WTC11 (cell line): ENCODE measurements around the gene SLC7A6. TPM values are rescaled to one million over a fixed set of nuclear protein-coding genes. Genes with fewer than 3 reads are reported as not detected.

Experiments
- ATAC-seq: fragments of 200-7000 bp; cut with Tn5 transposase; 2 replicates; pipeline ENCODE4 v1.10.0; 2021; ENCODE audit warnings: mild to moderate bottlenecking, moderate library complexity
- CTCF ChIA-PET: fragments of 300-600 bp; sonication (Branson Sonifier 250); formaldehyde crosslinking; loops from one replicate; lab custom pipeline; 2021; ENCODE audit warnings: antibody characterized with exemption; lab: Charles Lee
- POLR2A ChIA-PET: fragments of 350-600 bp; sonication (Branson Sonifier 250); formaldehyde crosslinking; loops from one replicate; lab custom pipeline; 2021; ENCODE audit warnings: antibody characterized with exemption; lab: Charles Lee
- DNase-seq: peaks from one replicate; pipeline ENCODE4 v3.0.0; 2021; ENCODE audit warnings: low spot score
- H3K27ac Mint-ChIP-seq: 2 replicates; pipeline ENCODE4 v1.8.0; 2021; ENCODE audit warnings: mixed read lengths
- H3K27me3 Mint-ChIP-seq: 2 replicates; pipeline ENCODE4 v1.8.0; 2021; ENCODE audit warnings: low read depth, mild to moderate bottlenecking, moderate library complexity, mixed read lengths
- H3K36me3 Mint-ChIP-seq: 2 replicates; pipeline ENCODE4 v1.8.0; 2021; ENCODE audit warnings: mixed read lengths
- H3K4me1 Mint-ChIP-seq: 2 replicates; pipeline ENCODE4 v1.8.0; 2022; ENCODE audit warnings: mixed read lengths
- H3K4me3 Mint-ChIP-seq: 2 replicates; pipeline ENCODE4 v1.8.0; 2021; ENCODE audit warnings: mild to moderate bottlenecking, moderate library complexity, mixed read lengths
- H3K9me3 Mint-ChIP-seq: 2 replicates; pipeline ENCODE4 v1.8.0; 2021; ENCODE audit warnings: mixed read lengths
- ATF3 ChIP-seq: sonication (generic); formaldehyde crosslinking; conservative IDR thresholded peaks from 2 replicates; pipeline ENCODE4 v1.8.1; 2022; ENCODE audit warnings: mild to moderate bottlenecking, missing genetic modification reagents
- JAZF1 ChIP-seq: fragments of 250-450 bp; sonication (Bioruptor Pico); IDR thresholded peaks from 2 replicates; pipeline ENCODE4 v1.9.0; 2021; ENCODE audit warnings: moderate library complexity, mild to moderate bottlenecking, inconsistent platforms
- MAX ChIP-seq: sonication (generic); formaldehyde crosslinking; IDR thresholded peaks from 2 replicates; pipeline ENCODE4 v1.8.0; 2022; ENCODE audit warnings: mild to moderate bottlenecking, missing genetic modification reagents
- MLX ChIP-seq: sonication (generic); formaldehyde crosslinking; IDR thresholded peaks from 2 replicates; pipeline ENCODE4 v1.8.1; 2023; ENCODE audit warnings: mild to moderate bottlenecking, missing genetic modification reagents, moderate library complexity
- NFE2L1 ChIP-seq: sonication (generic); formaldehyde crosslinking; IDR thresholded peaks from 2 replicates; pipeline ENCODE4 v1.8.1; 2023; ENCODE audit warnings: missing genetic modification reagents
- RORB ChIP-seq: fragments of 250-450 bp; sonication (Bioruptor Pico); IDR thresholded peaks from 2 replicates; pipeline ENCODE4 v1.9.0; 2021; ENCODE audit warnings: mild to moderate bottlenecking
- TP53 ChIP-seq: sonication (generic); formaldehyde crosslinking; IDR thresholded peaks from 2 replicates; pipeline ENCODE4 v1.8.1; 2023; ENCODE audit warnings: mild to moderate bottlenecking, missing genetic modification reagents
- ZBTB21 ChIP-seq: sonication (generic); formaldehyde crosslinking; IDR thresholded peaks from 2 replicates; pipeline ENCODE4 v1.8.1; 2023; ENCODE audit warnings: mild to moderate bottlenecking, missing genetic modification reagents, borderline replicate concordance
- ZBTB43 ChIP-seq: sonication (generic); formaldehyde crosslinking; IDR thresholded peaks from 2 replicates; pipeline ENCODE4 v1.8.1; 2023; ENCODE audit warnings: mild to moderate bottlenecking, missing genetic modification reagents
- ZNF219 ChIP-seq: sonication (generic); formaldehyde crosslinking; IDR thresholded peaks from 2 replicates; pipeline ENCODE4 v1.8.0; 2023; ENCODE audit warnings: missing genetic modification reagents, mild to moderate bottlenecking, borderline replicate concordance
- total RNA-seq: library from RNA; stranded (reverse); gene quantifications from 3 replicates; pipeline ENCODE4 v1.2.3, GENCODE V29; 2021
- TF ChIP-seq, protein P1 (sequence below): fragments of 250-450 bp; sonication (Bioruptor Pico); IDR thresholded peaks from 2 replicates; pipeline ENCODE4 v1.9.0; 2021; ENCODE audit warnings: mild to moderate bottlenecking
- TF ChIP-seq, protein P2 (sequence below): fragments of 200-600 bp; IDR thresholded peaks from 2 replicates; pipeline ENCODE4 v1.8.0; 2022; ENCODE audit warnings: antibody characterized with exemption
- TF ChIP-seq, protein P3 (sequence below): sonication (generic); formaldehyde crosslinking; IDR thresholded peaks from 2 replicates; pipeline ENCODE4 v1.8.1; 2023; ENCODE audit warnings: mild to moderate bottlenecking, missing genetic modification reagents, moderate library complexity

The SLC7A6 gene
- total RNA-seq, 1 experiment from 2014 or later = 27.4 TPM

- DNase-seq = no peak
- ChIA-PET POLR2A (interaction anchor here (0.6 to 1.8 kb wide), 3 partner anchors 9 to 143 kb away, joined by 3 to 5 read pairs (median 3); partner anchors contain the start of gene NFATC3), CTCF (interaction anchor here (1.3 to 1.4 kb wide), 3 partner anchors 11 to 145 kb away, joined by 4 to 12 read pairs (median 11); partner anchors contain the start of gene NFATC3)
- H3K27me3 Mint-ChIP-seq = no peaks in the 10 kb centered on the region
- H3K36me3 Mint-ChIP-seq = peaks cover 39% of the 10 kb centered on the region
- H3K4me3 Mint-ChIP-seq = no peak overlapping the region
- H3K4me1 Mint-ChIP-seq = peaks cover 7% of the 10 kb centered on the region
- no peak for ATAC-seq
- no peak overlapping the region for H3K27ac Mint-ChIP-seq
- H3K9me3 Mint-ChIP-seq = no peaks in the 10 kb centered on the region
- TF ChIP-seq TP53 (CRISPR knock-in tag) = no peak
- TF ChIP-seq, protein P1, sequence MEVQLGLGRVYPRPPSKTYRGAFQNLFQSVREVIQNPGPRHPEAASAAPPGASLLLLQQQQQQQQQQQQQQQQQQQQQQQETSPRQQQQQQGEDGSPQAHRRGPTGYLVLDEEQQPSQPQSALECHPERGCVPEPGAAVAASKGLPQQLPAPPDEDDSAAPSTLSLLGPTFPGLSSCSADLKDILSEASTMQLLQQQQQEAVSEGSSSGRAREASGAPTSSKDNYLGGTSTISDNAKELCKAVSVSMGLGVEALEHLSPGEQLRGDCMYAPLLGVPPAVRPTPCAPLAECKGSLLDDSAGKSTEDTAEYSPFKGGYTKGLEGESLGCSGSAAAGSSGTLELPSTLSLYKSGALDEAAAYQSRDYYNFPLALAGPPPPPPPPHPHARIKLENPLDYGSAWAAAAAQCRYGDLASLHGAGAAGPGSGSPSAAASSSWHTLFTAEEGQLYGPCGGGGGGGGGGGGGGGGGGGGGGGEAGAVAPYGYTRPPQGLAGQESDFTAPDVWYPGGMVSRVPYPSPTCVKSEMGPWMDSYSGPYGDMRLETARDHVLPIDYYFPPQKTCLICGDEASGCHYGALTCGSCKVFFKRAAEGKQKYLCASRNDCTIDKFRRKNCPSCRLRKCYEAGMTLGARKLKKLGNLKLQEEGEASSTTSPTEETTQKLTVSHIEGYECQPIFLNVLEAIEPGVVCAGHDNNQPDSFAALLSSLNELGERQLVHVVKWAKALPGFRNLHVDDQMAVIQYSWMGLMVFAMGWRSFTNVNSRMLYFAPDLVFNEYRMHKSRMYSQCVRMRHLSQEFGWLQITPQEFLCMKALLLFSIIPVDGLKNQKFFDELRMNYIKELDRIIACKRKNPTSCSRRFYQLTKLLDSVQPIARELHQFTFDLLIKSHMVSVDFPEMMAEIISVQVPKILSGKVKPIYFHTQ = no peak
- TF ChIP-seq ZNF219 (CRISPR knock-in tag) = no peak
Measured at GRCh38 chr16:68228652-68229051, 35.7 kb upstream of the SLC7A6 start.

DNA sequence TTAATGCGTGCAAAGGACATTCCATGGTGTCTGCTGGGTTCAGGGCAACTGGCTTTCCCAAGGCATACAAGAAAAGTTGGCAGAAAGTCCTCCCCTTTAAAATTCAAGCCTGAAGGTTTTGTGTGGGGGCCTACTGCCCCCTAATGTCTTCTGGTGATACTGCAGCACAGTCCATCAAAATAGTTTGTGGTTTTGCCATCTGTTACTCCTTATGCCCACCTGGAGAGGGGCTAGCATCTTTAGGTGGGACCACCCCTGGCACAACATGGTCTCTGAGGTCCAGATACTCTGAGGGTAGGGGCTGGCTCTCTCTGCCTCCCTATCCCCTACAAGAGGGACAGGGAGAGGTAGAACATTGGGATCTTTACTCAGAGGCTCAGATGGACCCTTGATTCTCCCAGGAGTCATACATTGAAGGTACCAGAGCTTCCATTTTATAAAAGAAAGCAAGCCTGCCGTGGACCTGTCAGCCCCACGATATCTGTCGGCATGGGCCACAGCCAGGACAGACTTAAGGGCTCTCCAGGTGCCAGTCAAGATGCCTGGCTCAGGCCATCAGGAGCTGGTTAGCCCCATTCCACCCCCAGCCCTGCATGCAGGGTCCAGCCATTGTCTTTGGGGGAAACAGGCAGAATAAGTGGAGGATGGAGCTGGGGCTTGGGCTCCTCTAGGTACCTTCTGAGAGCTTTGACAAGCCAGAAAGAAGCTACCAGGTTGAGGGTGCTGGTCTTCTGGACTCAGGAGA lies 34.7 kb upstream of the SLC7A6 start:
- H3K36me3 Mint-ChIP-seq = peaks cover 40% of the 10 kb centered on the region
- no peaks in the 10 kb centered on the region for H3K9me3 Mint-ChIP-seq
- ATAC-seq (peak; percentile 41), DNase-seq (peak; percentile 61)
- ChIA-PET POLR2A (interaction anchor here (1.8 kb wide), 1 partner anchor 144 kb away, joined by 5 read pairs; the partner anchor contains the start of gene NFATC3), CTCF (interaction anchor here (0.6 to 1.0 kb wide), 4 partner anchors 79 to 146 kb away, joined by 3 to 10 read pairs (median 3); no protein-coding TSS in a partner anchor)
- H3K27me3 Mint-ChIP-seq = no peaks in the 10 kb centered on the region
- H3K4me1 Mint-ChIP-seq = peaks cover 17% of the 10 kb centered on the region
- H3K4me3 Mint-ChIP-seq = no peak overlapping the region
- no peak for TF ChIP-seq JAZF1 (CRISPR knock-in tag)
- TF ChIP-seq, protein P2, sequence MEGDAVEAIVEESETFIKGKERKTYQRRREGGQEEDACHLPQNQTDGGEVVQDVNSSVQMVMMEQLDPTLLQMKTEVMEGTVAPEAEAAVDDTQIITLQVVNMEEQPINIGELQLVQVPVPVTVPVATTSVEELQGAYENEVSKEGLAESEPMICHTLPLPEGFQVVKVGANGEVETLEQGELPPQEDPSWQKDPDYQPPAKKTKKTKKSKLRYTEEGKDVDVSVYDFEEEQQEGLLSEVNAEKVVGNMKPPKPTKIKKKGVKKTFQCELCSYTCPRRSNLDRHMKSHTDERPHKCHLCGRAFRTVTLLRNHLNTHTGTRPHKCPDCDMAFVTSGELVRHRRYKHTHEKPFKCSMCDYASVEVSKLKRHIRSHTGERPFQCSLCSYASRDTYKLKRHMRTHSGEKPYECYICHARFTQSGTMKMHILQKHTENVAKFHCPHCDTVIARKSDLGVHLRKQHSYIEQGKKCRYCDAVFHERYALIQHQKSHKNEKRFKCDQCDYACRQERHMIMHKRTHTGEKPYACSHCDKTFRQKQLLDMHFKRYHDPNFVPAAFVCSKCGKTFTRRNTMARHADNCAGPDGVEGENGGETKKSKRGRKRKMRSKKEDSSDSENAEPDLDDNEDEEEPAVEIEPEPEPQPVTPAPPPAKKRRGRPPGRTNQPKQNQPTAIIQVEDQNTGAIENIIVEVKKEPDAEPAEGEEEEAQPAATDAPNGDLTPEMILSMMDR = peak; percentile 76
- peak overlapping the region; percentile 74 for H3K27ac Mint-ChIP-seq

GRCh38 chr16:68230176-68230571 lies 34.2 kb upstream of the SLC7A6 start:
- ATAC-seq = no peak
- H3K4me1 Mint-ChIP-seq = peaks cover 20% of the 10 kb centered on the region
- POLR2A ChIA-PET = interaction anchor here (1.8 kb wide), 1 partner anchor 145 kb away, joined by 5 read pairs; the partner anchor contains the start of gene NFATC3
- H3K27me3 Mint-ChIP-seq = no peaks in the 10 kb centered on the region
- 0 out of 2 replicates have a peak, but pooled peaks have one; percentile 25 for TF ChIP-seq ATF3 (CRISPR knock-in tag)
- TF ChIP-seq, protein P3, sequence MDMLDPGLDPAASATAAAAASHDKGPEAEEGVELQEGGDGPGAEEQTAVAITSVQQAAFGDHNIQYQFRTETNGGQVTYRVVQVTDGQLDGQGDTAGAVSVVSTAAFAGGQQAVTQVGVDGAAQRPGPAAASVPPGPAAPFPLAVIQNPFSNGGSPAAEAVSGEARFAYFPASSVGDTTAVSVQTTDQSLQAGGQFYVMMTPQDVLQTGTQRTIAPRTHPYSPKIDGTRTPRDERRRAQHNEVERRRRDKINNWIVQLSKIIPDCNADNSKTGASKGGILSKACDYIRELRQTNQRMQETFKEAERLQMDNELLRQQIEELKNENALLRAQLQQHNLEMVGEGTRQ (CRISPR knock-in tag) = no peak
- TF ChIP-seq MAX (CRISPR knock-in tag) = no peak
- TF ChIP-seq, all 79 proteins: peak for 1
- no peak for DNase-seq
- CTCF ChIA-PET = interaction anchor here (0.6 to 1.0 kb wide), 3 partner anchors 136 to 146 kb away, joined by 3 to 10 read pairs (median 3); no protein-coding TSS in a partner anchor
- Mint-ChIP-seq H3K36me3 (peaks cover 40% of the 10 kb centered on the region), H3K4me3 (no peak overlapping the region), H3K9me3 (no peaks in the 10 kb centered on the region), H3K27ac (no peak overlapping the region)

DNA sequence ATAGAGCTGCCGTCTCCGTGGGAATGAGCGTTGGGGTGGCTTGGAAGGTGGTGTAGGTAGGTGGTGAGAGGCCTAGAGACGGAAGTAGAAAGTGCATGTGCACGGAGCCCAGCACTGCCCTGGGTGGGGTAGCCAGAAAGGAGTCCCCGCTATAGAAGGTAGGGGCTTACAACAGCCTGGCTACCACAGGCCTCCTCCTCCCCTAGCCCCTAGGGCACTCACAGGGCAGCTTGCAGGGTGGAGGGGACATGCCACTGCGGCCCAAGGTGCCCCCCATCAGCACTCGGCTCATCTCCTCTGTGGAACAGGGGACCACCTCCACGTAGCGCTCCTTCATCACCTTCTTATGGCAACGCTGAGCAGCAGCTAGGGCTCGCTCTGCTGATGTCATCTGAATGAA lies 33.4 kb upstream of the SLC7A6 start:
- POLR2A ChIA-PET = no interaction called here
- H3K27me3 Mint-ChIP-seq = no peaks in the 10 kb centered on the region
- H3K9me3 Mint-ChIP-seq = no peaks in the 10 kb centered on the region
- H3K27ac Mint-ChIP-seq = no peak overlapping the region
- H3K36me3 Mint-ChIP-seq = peaks cover 40% of the 10 kb centered on the region
- CTCF ChIA-PET = interaction anchor here (0.9 kb wide), 1 partner anchor 137 kb away, joined by 3 read pairs; no protein-coding TSS in a partner anchor
- no peak overlapping the region for H3K4me3 Mint-ChIP-seq
- no peak for DNase-seq
- ATAC-seq = no peak
- H3K4me1 Mint-ChIP-seq = peaks cover 20% of the 10 kb centered on the region
- no peak for TF ChIP-seq ZBTB43
- no peak for TF ChIP-seq RORB (CRISPR knock-in tag)
- TF ChIP-seq, protein P2 = no peak
- TF ChIP-seq ZBTB21 (CRISPR knock-in tag) = no peak
- TF ChIP-seq MLX (CRISPR knock-in tag) = no peak
- TF ChIP-seq NFE2L1 (CRISPR knock-in tag) = no peak
